ENCODE data around the gene PTPRG. TPM values are rescaled to one million over a fixed set of nuclear protein-coding genes. Genes with fewer than 3 reads are reported as not detected.

Gene PTPRG
- total RNA-seq, 1 donor from 2014 or later, result 4.2 TPM

DNA sequence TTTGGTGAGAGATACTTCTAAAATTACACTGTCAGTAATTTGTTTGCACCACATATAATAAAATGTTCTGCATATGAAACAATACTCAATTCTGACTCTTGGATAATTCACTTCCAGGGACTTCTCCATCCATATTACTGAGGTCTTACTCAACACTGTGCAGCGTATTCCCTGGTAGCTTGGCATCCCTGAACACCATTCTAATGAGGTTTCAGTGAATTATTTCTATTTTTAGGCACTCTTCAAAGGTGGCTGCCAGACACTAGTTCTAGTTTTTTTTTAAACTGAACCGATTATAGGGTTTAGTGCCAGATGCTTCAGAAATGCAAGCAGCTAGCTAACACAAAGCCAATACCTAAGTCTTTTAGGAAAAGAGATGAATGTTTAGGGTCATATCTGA, 528.7 kb downstream of the PTPRG start:
- H3K9me3 Mint-ChIP-seq, result no peaks in the 10 kb centered on the region
- no peaks in the 10 kb centered on the region for H3K36me3 Mint-ChIP-seq (ENCODE audit: low read depth)
- intact Hi-C loops (cut with micrococcal nuclease), result no loop called here
- H3K27ac Mint-ChIP-seq, result no peak overlapping the region
- DNase-seq, result no peak
- peaks cover 1% of the 10 kb centered on the region for H3K27me3 Mint-ChIP-seq
- no peaks in the 10 kb centered on the region for H3K4me1 Mint-ChIP-seq
- H3K4me3 Mint-ChIP-seq, result no peak overlapping the region

GRCh38 chr3:62090519-62090918, 529.1 kb downstream of the PTPRG start:
- intact Hi-C loops (cut with micrococcal nuclease), result no loop called here
- Mint-ChIP-seq H3K9me3 (no peaks in the 10 kb centered on the region), H3K4me3 (no peak overlapping the region), H3K36me3 (ENCODE audit: low read depth) (no peaks in the 10 kb centered on the region), H3K4me1 (no peaks in the 10 kb centered on the region), H3K27ac (no peak overlapping the region), H3K27me3 (peaks cover 1% of the 10 kb centered on the region)
- no peak for DNase-seq

- intact Hi-C loops (cut with micrococcal nuclease), result no loop called here
- no peak overlapping the region for H3K27ac Mint-ChIP-seq
- no peak overlapping the region for H3K4me3 Mint-ChIP-seq
- no peaks in the 10 kb centered on the region for H3K9me3 Mint-ChIP-seq
- peaks cover 1% of the 10 kb centered on the region for H3K27me3 Mint-ChIP-seq
- DNase-seq, result no peak
- H3K36me3 Mint-ChIP-seq (ENCODE audit: low read depth), result no peaks in the 10 kb centered on the region
- H3K4me1 Mint-ChIP-seq, result no peaks in the 10 kb centered on the region
Measured at GRCh38 chr3:62093025-62093424, 531.7 kb downstream of the PTPRG start.

GRCh38 chr3:62094461-62094860, 533.1 kb downstream of the PTPRG start:
- H3K9me3 Mint-ChIP-seq, result no peaks in the 10 kb centered on the region
- no peak overlapping the region for H3K27ac Mint-ChIP-seq
- intact Hi-C loops (cut with micrococcal nuclease), result no loop called here
- no peaks in the 10 kb centered on the region for H3K36me3 Mint-ChIP-seq (ENCODE audit: low read depth)
- no peak for DNase-seq
- no peak overlapping the region for H3K4me3 Mint-ChIP-seq
- no peaks in the 10 kb centered on the region for H3K4me1 Mint-ChIP-seq
- H3K27me3 Mint-ChIP-seq, result no peaks in the 10 kb centered on the region

DNA sequence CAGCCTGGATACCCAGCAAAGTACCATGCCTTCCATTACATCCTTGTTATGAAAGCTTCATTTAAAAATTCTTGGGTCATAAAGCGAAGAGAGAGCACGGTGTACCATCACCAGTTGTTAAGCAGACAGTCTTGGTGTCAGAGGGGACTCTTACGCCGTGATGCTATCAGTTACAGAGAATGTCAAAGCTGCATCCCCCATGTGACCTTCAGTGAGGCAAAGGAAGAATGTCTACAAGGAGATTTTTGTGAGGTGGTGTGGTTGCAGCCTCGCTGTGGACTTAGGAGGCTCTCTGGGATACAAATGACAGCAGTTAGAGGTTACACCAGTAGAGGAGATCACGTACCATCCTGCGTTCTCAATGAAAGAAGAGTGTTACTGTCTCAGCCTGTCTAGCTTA, 533.7 kb downstream of the PTPRG start:
- no peak overlapping the region for H3K4me3 Mint-ChIP-seq
- H3K27me3 Mint-ChIP-seq, result no peaks in the 10 kb centered on the region
- H3K27ac Mint-ChIP-seq, result no peak overlapping the region
- no peaks in the 10 kb centered on the region for H3K36me3 Mint-ChIP-seq (ENCODE audit: low read depth)
- no peaks in the 10 kb centered on the region for H3K9me3 Mint-ChIP-seq
- intact Hi-C loops (cut with micrococcal nuclease), result no loop called here
- no peaks in the 10 kb centered on the region for H3K4me1 Mint-ChIP-seq
- DNase-seq, result no peak

GRCh38 chr3:62095756-62096155, 534.4 kb downstream of the PTPRG start:
- H3K36me3 Mint-ChIP-seq (ENCODE audit: low read depth), result no peaks in the 10 kb centered on the region
- no peak for DNase-seq
- H3K4me3 Mint-ChIP-seq, result no peak overlapping the region

GRCh38 chr3:62096521-62096920, 535.1 kb downstream of the PTPRG start:
- no peaks in the 10 kb centered on the region for H3K9me3 Mint-ChIP-seq

More at GRCh38 chr3:62095756-62096155, 534.4 kb downstream of the PTPRG start:
- H3K27ac Mint-ChIP-seq, result no peak overlapping the region
- no peaks in the 10 kb centered on the region for H3K27me3 Mint-ChIP-seq
- no peaks in the 10 kb centered on the region for H3K9me3 Mint-ChIP-seq
- intact Hi-C loops (cut with micrococcal nuclease), result no loop called here
- H3K4me1 Mint-ChIP-seq, result no peaks in the 10 kb centered on the region

GRCh38 chr3:62097121-62097520, 535.8 kb downstream of the PTPRG start:
- no peaks in the 10 kb centered on the region for H3K36me3 Mint-ChIP-seq (ENCODE audit: low read depth)
- no peaks in the 10 kb centered on the region for H3K4me1 Mint-ChIP-seq
- no peaks in the 10 kb centered on the region for H3K27me3 Mint-ChIP-seq
- intact Hi-C loops (cut with micrococcal nuclease), result no loop called here
- no peaks in the 10 kb centered on the region for H3K9me3 Mint-ChIP-seq
- no peak for DNase-seq
- H3K27ac Mint-ChIP-seq, result no peak overlapping the region
- H3K4me3 Mint-ChIP-seq, result no peak overlapping the region

More at GRCh38 chr3:62096521-62096920, 535.1 kb downstream of the PTPRG start:
- H3K27me3 Mint-ChIP-seq, result no peaks in the 10 kb centered on the region
- H3K27ac Mint-ChIP-seq, result no peak overlapping the region
- no peak overlapping the region for H3K4me3 Mint-ChIP-seq
- intact Hi-C loops (cut with micrococcal nuclease), result no loop called here
- no peaks in the 10 kb centered on the region for H3K36me3 Mint-ChIP-seq (ENCODE audit: low read depth)
- no peak for DNase-seq
- H3K4me1 Mint-ChIP-seq, result no peaks in the 10 kb centered on the region

DNA sequence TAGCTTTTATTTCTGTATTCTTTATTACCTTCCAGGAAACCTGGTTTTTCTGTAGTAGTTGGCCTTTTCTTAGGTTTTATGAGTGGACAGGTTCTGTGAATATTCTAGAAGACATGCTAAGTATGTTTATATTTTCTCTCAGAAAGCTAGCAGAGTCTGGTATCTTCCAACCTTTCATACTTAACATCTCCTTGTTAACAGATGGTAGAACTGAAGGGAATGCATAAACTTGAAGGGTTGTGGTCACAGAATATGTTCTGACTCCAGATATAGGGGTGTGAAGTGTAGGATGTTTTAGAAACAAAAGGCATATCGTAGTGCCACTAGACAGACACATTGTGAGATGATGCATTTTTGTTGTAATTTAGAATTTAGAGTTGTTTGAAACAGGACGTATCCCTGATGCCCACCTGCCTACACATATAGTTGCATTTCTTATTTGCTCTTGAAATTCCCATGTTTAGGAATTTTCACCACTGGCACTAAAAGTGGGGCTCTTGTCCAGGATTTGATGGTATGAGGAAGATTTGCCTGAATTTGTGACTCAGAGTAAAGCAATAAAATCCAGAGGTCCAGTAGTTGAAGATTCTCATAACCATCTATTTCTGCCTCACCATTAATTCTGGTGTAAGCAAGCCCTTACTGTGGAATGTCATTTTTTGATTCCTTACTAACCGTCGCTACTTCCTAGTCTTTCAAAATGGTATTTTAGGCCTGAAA, 537.4 kb downstream of the PTPRG start:
- Mint-ChIP-seq H3K4me3 (no peak overlapping the region), H3K36me3 (ENCODE audit: low read depth) (no peaks in the 10 kb centered on the region), H3K27ac (no peak overlapping the region), H3K9me3 (no peaks in the 10 kb centered on the region), H3K27me3 (no peaks in the 10 kb centered on the region), H3K4me1 (no peaks in the 10 kb centered on the region)
- no peak for DNase-seq
- intact Hi-C loops (cut with micrococcal nuclease), result no loop called here

GRCh38 chr3:62100282-62100989, 539.1 kb downstream of the PTPRG start:
- DNase-seq, result no peak
- Mint-ChIP-seq H3K27ac (no peak overlapping the region), H3K4me1 (no peaks in the 10 kb centered on the region), H3K36me3 (ENCODE audit: low read depth) (no peaks in the 10 kb centered on the region), H3K9me3 (no peaks in the 10 kb centered on the region), H3K4me3 (no peak overlapping the region), H3K27me3 (no peaks in the 10 kb centered on the region)
- intact Hi-C loops (cut with micrococcal nuclease), result no loop called here

- intact Hi-C loops (cut with micrococcal nuclease), result no loop called here
Measured at GRCh38 chr3:62101488-62101887, 540.1 kb downstream of the PTPRG start.

DNA sequence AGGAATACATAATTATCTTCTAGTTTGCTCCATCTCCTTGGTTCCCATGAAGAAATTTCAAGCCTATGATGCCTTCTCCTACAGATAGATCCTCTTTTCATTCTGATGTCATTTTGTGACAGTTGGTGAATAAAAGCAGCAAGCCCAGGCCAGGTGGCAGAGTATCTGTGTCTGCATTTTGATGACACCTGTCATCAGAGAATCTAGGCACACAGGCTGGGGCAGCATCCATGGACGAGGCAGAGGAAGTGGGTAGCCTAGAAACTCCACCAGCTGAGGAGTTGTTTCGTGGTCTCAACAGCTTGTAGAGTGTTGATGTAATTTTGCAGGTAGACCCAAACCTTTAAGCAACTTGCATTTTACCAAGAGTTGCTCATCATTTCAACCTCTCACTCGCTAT, 542.2 kb downstream of the PTPRG start:
- Mint-ChIP-seq H3K27ac (no peak overlapping the region), H3K36me3 (ENCODE audit: low read depth) (no peaks in the 10 kb centered on the region), H3K9me3 (no peaks in the 10 kb centered on the region), H3K4me1 (no peaks in the 10 kb centered on the region), H3K4me3 (no peak overlapping the region), H3K27me3 (no peaks in the 10 kb centered on the region)
- intact Hi-C loops (cut with micrococcal nuclease), result no loop called here
- DNase-seq, result no peak

More at GRCh38 chr3:62101488-62101887, 540.1 kb downstream of the PTPRG start:
- no peak for DNase-seq
- H3K4me1 Mint-ChIP-seq, result no peaks in the 10 kb centered on the region
- H3K4me3 Mint-ChIP-seq, result no peak overlapping the region
- H3K36me3 Mint-ChIP-seq (ENCODE audit: low read depth), result no peaks in the 10 kb centered on the region
- no peaks in the 10 kb centered on the region for H3K9me3 Mint-ChIP-seq
- H3K27me3 Mint-ChIP-seq, result no peaks in the 10 kb centered on the region
- no peak overlapping the region for H3K27ac Mint-ChIP-seq

DNA sequence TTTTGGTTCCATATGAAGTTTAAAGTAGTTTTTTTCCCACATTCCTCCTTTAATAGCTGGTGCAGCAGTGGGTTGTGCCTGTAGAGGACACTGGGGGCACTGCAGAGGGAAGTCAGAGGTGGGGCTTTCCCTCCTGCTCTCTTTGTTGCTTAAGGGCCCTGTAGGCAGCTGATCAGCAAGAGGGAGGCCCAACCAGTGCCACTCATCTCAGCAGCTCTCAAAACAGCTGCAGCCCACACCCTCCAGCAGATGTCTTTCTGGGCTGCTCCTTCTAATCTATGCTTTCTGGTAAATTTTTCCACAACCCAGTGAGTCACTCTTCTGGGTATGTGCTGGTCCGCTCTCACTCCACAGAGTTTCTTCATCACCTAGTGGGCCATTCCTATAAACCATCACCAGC, 548.2 kb downstream of the PTPRG start:
- Mint-ChIP-seq H3K9me3 (no peaks in the 10 kb centered on the region), H3K27ac (no peak overlapping the region), H3K27me3 (no peaks in the 10 kb centered on the region), H3K4me1 (no peaks in the 10 kb centered on the region), H3K36me3 (ENCODE audit: low read depth) (no peaks in the 10 kb centered on the region), H3K4me3 (no peak overlapping the region)
- DNase-seq, result no peak
- intact Hi-C loops (cut with micrococcal nuclease), result no loop called here

GRCh38 chr3:62110443-62111225, 549.3 kb downstream of the PTPRG start:
- H3K36me3 Mint-ChIP-seq (ENCODE audit: low read depth), result no peaks in the 10 kb centered on the region
- no peak overlapping the region for H3K4me3 Mint-ChIP-seq
- intact Hi-C loops (cut with micrococcal nuclease), result no loop called here
- no peak overlapping the region for H3K27ac Mint-ChIP-seq
- H3K4me1 Mint-ChIP-seq, result no peaks in the 10 kb centered on the region
- no peak for DNase-seq
- H3K27me3 Mint-ChIP-seq, result no peaks in the 10 kb centered on the region
- no peaks in the 10 kb centered on the region for H3K9me3 Mint-ChIP-seq

Measured in activated CD4-positive, alpha-beta T cell treated with anti-CD3 and anti-CD28 coated beads, Interleukin-2, amount 10 ng/mL, durations not matched to agents 24 days and 14 days (primary cell).